Measurements from ENCODE around the gene BEST2. TPM values are rescaled to one million over a fixed set of nuclear protein-coding genes. Genes with fewer than 3 reads are reported as not detected.
"Not testable (repeated sequence)": the region's sequence is repeated elsewhere in the genome, so short reads cannot be mapped to it uniquely, and the experiment has no call there.

The BEST2 gene
- total and polyA plus RNA-seq, 7 experiments from 2014 or later = not detected

GRCh38 chr19:12711187-12711586 lies 40.4 kb upstream of the BEST2 start:
- peaks cover 0 to 3% (median 0%) of the 10 kb centered on the region in 7 donors for H3K4me1 Mint-ChIP-seq
- H3K36me3 Mint-ChIP-seq = peaks cover 0 to 39% (median under 1%) of the 10 kb centered on the region in 5 donors
- ChIA-PET CTCF (interaction anchor here (0.6 kb wide), 1 partner anchor 30 kb away, joined by 3 read pairs; no protein-coding TSS in a partner anchor), POLR2A (no interaction called here)
- no peaks in the 10 kb centered on the region for H3K9me3 Mint-ChIP-seq
- H3K27me3 Mint-ChIP-seq = no peaks in the 10 kb centered on the region
- Histone ChIP-seq H3K4me3 (ENCODE audit: low read length) (no peak overlapping the region), H3K9me3 (ENCODE audit: control insufficient read depth in 2 of 3, low read length in 3 of 3) (no peaks in the 10 kb centered on the region), H3K4me1 (ENCODE audit: control insufficient read depth in 2 of 2, insufficient read depth in 2 of 2, low read length in 2 of 2) (no peaks in the 10 kb centered on the region), H3K36me3 (ENCODE audit: control insufficient read depth in 2 of 3, insufficient read depth in 3 of 3, low read length in 3 of 3) (peaks cover 0 to 77% (median 9%) of the 10 kb centered on the region in 3 experiments), H3K27me3 (ENCODE audit: control insufficient read depth in 2 of 2, insufficient read depth in 2 of 2, low read length in 2 of 2) (no peaks in the 10 kb centered on the region), H3K27ac (ENCODE audit: low read depth, low read length) (no peak overlapping the region)
- intact Hi-C loops (cut with micrococcal nuclease) = no loop called here
- DNase-seq (no peak), ATAC-seq (no peak)
- H3K27ac Mint-ChIP-seq = no peak overlapping the region
- H3K4me3 Mint-ChIP-seq = no peak overlapping the region

- peaks cover 0 to 73% (median 9%) of the 10 kb centered on the region in 3 experiments for H3K36me3 ChIP-seq (ENCODE audit: control insufficient read depth in 2 of 3, insufficient read depth in 3 of 3, low read length in 3 of 3)
- peak in 1 of 9 donors; percentile 41 for DNase-seq
- H3K4me3 Mint-ChIP-seq; POLR2A ChIA-PET; H3K27ac ChIP-seq (ENCODE audit: low read depth, low read length); H3K27me3 Mint-ChIP-seq; ATAC-seq; H3K27ac Mint-ChIP-seq; H3K9me3 Mint-ChIP-seq; H3K4me1 ChIP-seq (ENCODE audit: control insufficient read depth in 2 of 2, insufficient read depth in 2 of 2, low read length in 2 of 2); H3K9me3 ChIP-seq (ENCODE audit: control insufficient read depth in 2 of 3, low read length in 3 of 3); H3K27me3 ChIP-seq (ENCODE audit: control insufficient read depth in 2 of 2, insufficient read depth in 2 of 2, low read length in 2 of 2); intact Hi-C loops (cut with micrococcal nuclease); H3K4me1 Mint-ChIP-seq; H3K4me3 ChIP-seq (ENCODE audit: low read length): not testable (repeated sequence)
- CTCF ChIA-PET = interaction anchor here (0.6 to 0.7 kb wide), 2 partner anchors 10 to 17 kb away, joined by 3 to 5 read pairs; no protein-coding TSS in a partner anchor
- H3K36me3 Mint-ChIP-seq = peaks cover 0 to 39% (median 4%) of the 10 kb centered on the region in 5 donors
These were observed 39.5 kb upstream of the BEST2 start for GRCh38 chr19:12712077-12712476.

- intact Hi-C loops (cut with micrococcal nuclease); H3K27ac Mint-ChIP-seq; H3K4me3 Mint-ChIP-seq; H3K4me1 Mint-ChIP-seq; H3K4me1 ChIP-seq (ENCODE audit: control insufficient read depth in 2 of 2, insufficient read depth in 2 of 2, low read length in 2 of 2); H3K27me3 Mint-ChIP-seq; DNase-seq; POLR2A ChIA-PET; H3K27ac ChIP-seq (ENCODE audit: low read depth, low read length); H3K9me3 Mint-ChIP-seq; H3K4me3 ChIP-seq (ENCODE audit: low read length); H3K9me3 ChIP-seq (ENCODE audit: control insufficient read depth in 2 of 3, low read length in 3 of 3); ATAC-seq; H3K27me3 ChIP-seq (ENCODE audit: control insufficient read depth in 2 of 2, insufficient read depth in 2 of 2, low read length in 2 of 2): not testable (repeated sequence)
- CTCF ChIA-PET = interaction anchor here (1.6 kb wide), 1 partner anchor 44 kb away, joined by 6 read pairs; no protein-coding TSS in a partner anchor
- peaks cover 0 to 39% (median 4%) of the 10 kb centered on the region in 5 donors for H3K36me3 Mint-ChIP-seq
- peaks cover 0 to 68% (median 9%) of the 10 kb centered on the region in 3 experiments for H3K36me3 ChIP-seq (ENCODE audit: control insufficient read depth in 2 of 3, insufficient read depth in 3 of 3, low read length in 3 of 3)
These were observed 38.3 kb upstream of the BEST2 start for GRCh38 chr19:12713304-12713703.

GRCh38 chr19:12715102-12715501 lies 36.5 kb upstream of the BEST2 start:
- intact Hi-C loops (cut with micrococcal nuclease) = no loop called here

GRCh38 chr19:12715929-12716328 lies 35.7 kb upstream of the BEST2 start:
- peaks cover 4 to 6% of the 10 kb centered on the region in 2 donors for H3K4me1 ChIP-seq (ENCODE audit: control insufficient read depth in 2 of 2, insufficient read depth in 2 of 2, low read length in 2 of 2)
- peaks cover 0 to 53% (median 7%) of the 10 kb centered on the region in 3 experiments for H3K36me3 ChIP-seq (ENCODE audit: control insufficient read depth in 2 of 3, insufficient read depth in 3 of 3, low read length in 3 of 3)
- Mint-ChIP-seq H3K27ac (peak overlapping the region in 1 of 9 donors; percentile 33), H3K27me3 (no peaks in the 10 kb centered on the region), H3K4me1 (peaks cover 7 to 24% (median 14%) of the 10 kb centered on the region in 7 donors), H3K4me3 (no peak overlapping the region), H3K9me3 (no peaks in the 10 kb centered on the region), H3K36me3 (peaks cover 0 to 39% (median 4%) of the 10 kb centered on the region in 5 donors)
- no peaks in the 10 kb centered on the region for H3K9me3 ChIP-seq (ENCODE audit: control insufficient read depth in 2 of 3, low read length in 3 of 3)
- intact Hi-C loops (cut with micrococcal nuclease) = no loop called here
- no peak overlapping the region for H3K27ac ChIP-seq (ENCODE audit: low read depth, low read length)
- no peak for ATAC-seq
- POLR2A ChIA-PET = interaction anchor here (1.5 to 1.6 kb wide), 2 partner anchors 17 to 76 kb away, joined by 4 to 6 read pairs; no protein-coding TSS in a partner anchor
- DNase-seq = no peak
- CTCF ChIA-PET = interaction anchor here (0.8 to 2.7 kb wide), 4 partner anchors 18 to 142 kb away, joined by 3 to 10 read pairs (median 4); partner anchors contain the start of gene TRIR
- H3K27me3 ChIP-seq (ENCODE audit: control insufficient read depth in 2 of 2, insufficient read depth in 2 of 2, low read length in 2 of 2) = no peaks in the 10 kb centered on the region
- H3K4me3 ChIP-seq (ENCODE audit: low read length) = no peak overlapping the region

More at GRCh38 chr19:12715102-12715501, 36.5 kb upstream of the BEST2 start:
- no peaks in the 10 kb centered on the region for H3K27me3 ChIP-seq (ENCODE audit: control insufficient read depth in 2 of 2, insufficient read depth in 2 of 2, low read length in 2 of 2)
- Mint-ChIP-seq H3K4me1 (peaks cover 4 to 19% (median 7%) of the 10 kb centered on the region in 7 donors), H3K9me3 (no peaks in the 10 kb centered on the region), H3K4me3 (no peak overlapping the region), H3K27ac (no peak overlapping the region), H3K27me3 (no peaks in the 10 kb centered on the region), H3K36me3 (peaks cover 0 to 46% (median 4%) of the 10 kb centered on the region in 5 donors)
- DNase-seq (no peak), ATAC-seq (no peak)
- ChIA-PET CTCF (interaction anchor here (1.0 to 1.6 kb wide), 2 partner anchors 43 kb away, joined by 3 to 6 read pairs; no protein-coding TSS in a partner anchor), POLR2A (interaction anchor here (1.5 to 1.6 kb wide), 2 partner anchors 17 to 77 kb away, joined by 4 to 6 read pairs; no protein-coding TSS in a partner anchor)
- no peak overlapping the region for H3K4me3 ChIP-seq (ENCODE audit: low read length)
- H3K9me3 ChIP-seq (ENCODE audit: control insufficient read depth in 2 of 3, low read length in 3 of 3) = no peaks in the 10 kb centered on the region
- peaks cover 0 to 61% (median 12%) of the 10 kb centered on the region in 3 experiments for H3K36me3 ChIP-seq (ENCODE audit: control insufficient read depth in 2 of 3, insufficient read depth in 3 of 3, low read length in 3 of 3)
- H3K27ac ChIP-seq (ENCODE audit: low read depth, low read length) = no peak overlapping the region
- no peaks in the 10 kb centered on the region for H3K4me1 ChIP-seq (ENCODE audit: control insufficient read depth in 2 of 2, insufficient read depth in 2 of 2, low read length in 2 of 2)

- ChIA-PET POLR2A (interaction anchor here (0.6 to 6.0 kb wide), 8 partner anchors 14 to 795 kb away, joined by 3 to 129 read pairs (median 5); partner anchors contain the start of genes FBXW9, GET3, JUNB and RNASEH2A), CTCF (interaction anchor here (0.6 to 1.2 kb wide), 5 partner anchors 25 to 344 kb away, joined by 3 to 7 read pairs (median 3); no protein-coding TSS in a partner anchor)
- Histone ChIP-seq H3K27ac (ENCODE audit: low read depth, low read length) (peak overlapping the region; percentile 85), H3K36me3 (ENCODE audit: control insufficient read depth in 2 of 3, insufficient read depth in 3 of 3, low read length in 3 of 3) (peaks cover 0 to 23% (median 3%) of the 10 kb centered on the region in 3 experiments), H3K27me3 (ENCODE audit: control insufficient read depth in 2 of 2, insufficient read depth in 2 of 2, low read length in 2 of 2) (no peaks in the 10 kb centered on the region), H3K9me3 (ENCODE audit: control insufficient read depth in 2 of 3, low read length in 3 of 3) (no peaks in the 10 kb centered on the region), H3K4me1 (ENCODE audit: control insufficient read depth in 2 of 2, insufficient read depth in 2 of 2, low read length in 2 of 2) (peaks cover 11 to 16% of the 10 kb centered on the region in 2 donors), H3K4me3 (ENCODE audit: low read length) (peak overlapping the region; percentile 50)
- Mint-ChIP-seq H3K27me3 (peaks cover 0 to 2% (median 0%) of the 10 kb centered on the region in 5 donors), H3K4me1 (peaks cover 24 to 45% (median 39%) of the 10 kb centered on the region in 7 donors), H3K9me3 (peaks cover 0 to 1% (median 0%) of the 10 kb centered on the region in 11 donors), H3K27ac (peak overlapping the region; percentile 76 to 95 (median 87)), H3K36me3 (peaks cover 0 to 18% (median 4%) of the 10 kb centered on the region in 5 donors), H3K4me3 (peak overlapping the region; percentile 82 to 96 (median 87))
- ATAC-seq = no peak
- DNase-seq = no peak
- intact Hi-C loops (cut with micrococcal nuclease) = loop anchor here (5.0 kb wide), 5 partner anchors 38 to 217 kb away; partner anchors contain the start of genes CALR (in 2 of the 2), DHPS (in 1 of the 2), MAN2B1 (in 1 of the 2) and WDR83 (in 1 of the 2)
These were observed 31.3 kb upstream of the BEST2 start for GRCh38 chr19:12720296-12720695.
